HG03135 (cell line): ENCODE data around the gene CLSTN2.

Source experiments
- ATAC-seq: cut with Tn5 transposase; IDR thresholded peaks from one replicate; pipeline ENCODE4 v1.9.1; 2021; ENCODE audit warnings: mild to moderate bottlenecking, moderate library complexity; ENCODE audit not compliant: unreplicated experiment

CLSTN2 gene

GRCh38 chr3:140438736-140439470 lies 503.9 kb downstream of the CLSTN2 start:
- ATAC-seq = no peak

- no peak for ATAC-seq
Observed at GRCh38 chr3:140439527-140439926, 504.5 kb downstream of the CLSTN2 start.

GRCh38 chr3:140440446-140440845 lies 505.5 kb downstream of the CLSTN2 start:
- no peak for ATAC-seq

- ATAC-seq = no peak
Observed at GRCh38 chr3:140441006-140441405, 506.0 kb downstream of the CLSTN2 start.

GRCh38 chr3:140442621-140443020 lies 507.6 kb downstream of the CLSTN2 start:
- no peak for ATAC-seq

GRCh38 chr3:140443073-140443472 lies 508.1 kb downstream of the CLSTN2 start:
- ATAC-seq = no peak

GRCh38 chr3:140443806-140444205 lies 508.8 kb downstream of the CLSTN2 start:
- ATAC-seq = no peak

GRCh38 chr3:140446734-140447133 lies 511.7 kb downstream of the CLSTN2 start:
- no peak for ATAC-seq

GRCh38 chr3:140447136-140447535 lies 512.2 kb downstream of the CLSTN2 start:
- no peak for ATAC-seq

GRCh38 chr3:140448001-140448400 lies 513.0 kb downstream of the CLSTN2 start:
- no peak for ATAC-seq

- no peak for ATAC-seq
Observed at GRCh38 chr3:140449413-140450256, 514.6 kb downstream of the CLSTN2 start.

- ATAC-seq = no peak
Observed at GRCh38 chr3:140453750-140454149, 518.8 kb downstream of the CLSTN2 start.

- no peak for ATAC-seq
Observed at GRCh38 chr3:140455521-140456214, 520.7 kb downstream of the CLSTN2 start.

- no peak for ATAC-seq
Observed at GRCh38 chr3:140456974-140457373, 522.0 kb downstream of the CLSTN2 start.

GRCh38 chr3:140459462-140459861 lies 524.5 kb downstream of the CLSTN2 start:
- ATAC-seq = no peak

- ATAC-seq = no peak
Observed at GRCh38 chr3:140461250-140461649, 526.3 kb downstream of the CLSTN2 start.

- ATAC-seq = no peak
Observed at GRCh38 chr3:140463355-140463754, 528.4 kb downstream of the CLSTN2 start.

- no peak for ATAC-seq
Observed at GRCh38 chr3:140465988-140466387, 531.0 kb downstream of the CLSTN2 start.

GRCh38 chr3:140466535-140466934 lies 531.5 kb downstream of the CLSTN2 start:
- ATAC-seq = no peak

- no peak for ATAC-seq
Observed at GRCh38 chr3:140467104-140467577, 532.2 kb downstream of the CLSTN2 start.

- ATAC-seq = no peak
Observed at GRCh38 chr3:140467796-140468315, 532.9 kb downstream of the CLSTN2 start.
